Ecto neural progenitor cell (in vitro differentiated cells): Measurements from ENCODE around the gene C9orf85.
"Not testable (repeated sequence)": the region's sequence is repeated elsewhere in the genome, so short reads cannot be mapped to it uniquely, and the experiment has no call there.

Experiments used
- DNase-seq: peaks from one replicate; pipeline ENCODE4 v3.0.0-alpha.2; 2018; ENCODE audit warnings: low spot score

The C9orf85 gene

DNA sequence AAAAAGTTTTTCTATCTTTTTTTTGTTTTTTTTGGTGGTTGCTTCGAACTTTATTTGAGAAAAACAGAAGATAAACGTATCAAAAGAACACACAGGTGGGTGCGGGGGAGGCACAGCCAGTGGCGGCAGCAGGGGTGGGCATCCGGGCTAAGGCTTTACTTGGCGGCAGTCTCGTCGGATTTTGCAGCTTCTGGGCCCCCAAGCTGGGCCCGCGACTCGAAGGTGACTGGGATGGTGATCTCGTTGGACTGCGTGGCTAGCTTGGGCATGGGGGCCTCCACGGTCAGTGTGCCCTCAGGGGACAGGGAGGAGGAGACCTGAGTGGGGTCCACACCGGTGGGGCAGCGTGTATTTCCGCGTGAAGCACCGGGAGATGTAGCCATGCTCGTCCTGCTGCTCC is 96.3 kb downstream of the C9orf85 start:
- DNase-seq, result not testable (repeated sequence)

DNA sequence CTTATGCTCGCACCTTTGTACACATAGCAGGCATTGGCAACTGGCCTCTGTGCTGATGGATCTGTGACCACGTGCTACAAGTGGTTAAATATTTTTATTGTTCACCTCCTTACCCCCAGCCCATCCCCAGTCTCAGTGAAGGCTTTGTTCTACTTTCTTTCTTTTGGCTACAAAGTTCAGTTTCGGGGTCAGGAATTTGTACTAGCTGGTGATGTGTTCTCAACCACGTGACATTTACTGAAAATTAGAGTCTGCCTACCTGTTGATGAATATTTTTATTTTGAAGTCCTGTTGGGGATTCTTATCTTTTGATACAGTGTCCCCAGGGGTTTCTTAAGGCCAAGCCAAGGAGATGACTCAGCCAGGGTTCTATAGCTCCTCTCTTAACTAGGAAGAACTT is 101.2 kb downstream of the C9orf85 start:
- no peak for DNase-seq

DNA sequence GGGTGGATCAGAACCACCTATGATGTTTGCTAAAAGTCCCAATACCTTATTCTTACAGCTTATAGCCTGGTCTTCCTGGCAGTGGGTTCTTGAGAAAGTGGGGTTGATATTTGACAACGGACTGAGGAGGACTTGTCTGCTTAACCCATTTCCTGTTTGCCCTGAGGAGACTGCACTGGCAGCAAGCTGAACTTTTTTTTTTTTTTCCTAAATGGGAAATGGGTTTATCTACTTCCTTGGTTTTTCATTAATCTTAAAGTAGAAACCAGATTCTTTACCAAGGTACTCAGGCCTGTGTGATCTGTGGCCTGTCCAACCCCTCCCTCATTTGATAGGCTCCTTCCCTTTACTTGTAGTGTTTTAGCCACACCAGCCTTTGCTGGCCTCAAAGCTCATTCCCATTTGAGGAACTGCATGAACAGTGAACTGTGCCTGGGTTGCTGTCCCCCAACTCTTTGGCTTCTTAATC is 101.9 kb downstream of the C9orf85 start:
- no peak for DNase-seq

DNA sequence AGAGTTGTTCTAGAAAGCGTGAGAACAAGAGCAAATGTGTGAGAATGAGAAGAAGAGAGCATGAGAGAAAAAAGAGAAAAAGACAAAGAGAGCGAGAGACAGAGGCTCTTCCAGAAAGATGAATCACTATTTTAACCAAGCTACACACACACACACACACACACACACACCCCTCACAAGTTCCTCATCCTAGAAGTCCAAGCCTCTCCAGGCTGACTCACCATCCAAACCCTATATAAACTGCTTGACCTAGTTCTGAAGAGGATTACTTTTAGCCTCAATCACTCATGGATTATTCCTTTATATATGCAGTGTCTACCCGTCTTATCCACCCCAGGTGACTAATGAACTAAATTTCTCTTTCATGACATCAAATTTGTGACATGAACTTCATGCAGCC is 111.4 kb downstream of the C9orf85 start:
- no peak for DNase-seq
